ENCODE data around the gene TMEM165.

TMEM165 gene

GRCh38 chr4:55438314-55438713 lies 42.6 kb downstream of the TMEM165 start:
- TF ChIP-seq CTCF (IDR thresholded peaks at IDR 0.05) = no peak

GRCh38 chr4:55439023-55439422 lies 43.3 kb downstream of the TMEM165 start:
- no peak for TF ChIP-seq CTCF (IDR thresholded peaks at IDR 0.05)

GRCh38 chr4:55440786-55441185 lies 45.0 kb downstream of the TMEM165 start:
- no peak for TF ChIP-seq CTCF (IDR thresholded peaks at IDR 0.05)

GRCh38 chr4:55442541-55442940 lies 46.8 kb downstream of the TMEM165 start:
- TF ChIP-seq CTCF (IDR thresholded peaks at IDR 0.05) = no peak

GRCh38 chr4:55444827-55445226 lies 49.1 kb downstream of the TMEM165 start:
- peak; percentile 57 for TF ChIP-seq CTCF (IDR thresholded peaks at IDR 0.05)

- no peak for TF ChIP-seq CTCF (IDR thresholded peaks at IDR 0.05)
These were observed 50.3 kb downstream of the TMEM165 start for GRCh38 chr4:55445921-55446577.

- TF ChIP-seq CTCF (IDR thresholded peaks at IDR 0.05) = no peak
These were observed 50.8 kb downstream of the TMEM165 start for GRCh38 chr4:55446578-55446922.

Measured in LNCAP (cell line).